H1 (cell line): ENCODE results near the gene FMNL1. TPM values are rescaled to one million over a fixed set of nuclear protein-coding genes. Genes with fewer than 3 reads are reported as not detected.
A peak's percentile ranks its signal among the peaks of the same experiment; 100 is the strongest.

Experiments used
- ASH2L ChIP-seq: fragments of 200-600, 300-600 bp; sonication (generic); IDR thresholded peaks from one replicate; pipeline ENCODE4 v1.7.1; 2017; ENCODE audit warnings: low read length
- CBX8 ChIP-seq: fragments of 300-800, 300-1000 bp; sonication (generic); IDR thresholded peaks from 2 replicates; pipeline ENCODE4 v1.7.1; 2016; ENCODE audit warnings: low read depth, low read length, borderline replicate concordance
- CEBPB ChIP-seq: IDR thresholded peaks from 2 replicates; pipeline ENCODE4 v1.6.1; 2012; ENCODE audit warnings: low read depth, low read length
- CTBP2 ChIP-seq: IDR thresholded peaks from 2 replicates; pipeline ENCODE4 v1.7.0; 2011; ENCODE audit warnings: borderline replicate concordance, mild to moderate bottlenecking, moderate library complexity, mixed read lengths, low read length; ENCODE audit not compliant: insufficient read depth, insufficient read length
- RAD21 ChIP-seq, 2 experiments: IDR thresholded peaks in 1 of 2; conservative IDR thresholded peaks in 1 of 2; 2 replicates each; pipeline ENCODE4 v1.6.1; 2011; ENCODE audit warnings: low read depth in 2 of 2, low read length in 2 of 2, improper control_type of control experiment in 1 of 2, inconsistent platforms in 1 of 2, mild to moderate bottlenecking in 1 of 2, moderate library complexity in 1 of 2
- SRF ChIP-seq: IDR thresholded peaks from 2 replicates; pipeline ENCODE4 v1.6.1; 2011; ENCODE audit warnings: mild to moderate bottlenecking, low read depth, low read length, moderate library complexity
- polyA plus RNA-seq, 7 experiments: library from polyadenylated mRNA; depleted of rRNA in 3 of 7; stranded (reverse) in 5 of 7; unstranded in 2 of 7; fragments of >200 nt in 5 of 7; fragments of 200-250 nt in 2 of 7; gene quantifications; 1 replicate in 5 of 7; 2 replicates in 1 of 7; 4 replicates in 1 of 7; pipeline versions ENCODE4 v1.2.1 to v1.2.3, GENCODE V29; 2011 to 2013; ENCODE audit warnings: missing spikeins in 2 of 7, mixed read lengths in 2 of 7
- total RNA-seq: library from RNA; stranded (reverse); fragmentation: NEBNext Ultra II Directional; extraction: Animal tissue kit (Norgen Biotek cat#: 25700); gene quantifications from 2 replicates; pipeline ENCODE4 v1.2.1, GENCODE V29; 2021

The FMNL1 gene
- total and polyA plus RNA-seq, 2 of the 8 experiments (the other 6 are each of a cell fraction or from before 2014, with no cell fraction given), result 2.5 to 8.6 TPM

DNA sequence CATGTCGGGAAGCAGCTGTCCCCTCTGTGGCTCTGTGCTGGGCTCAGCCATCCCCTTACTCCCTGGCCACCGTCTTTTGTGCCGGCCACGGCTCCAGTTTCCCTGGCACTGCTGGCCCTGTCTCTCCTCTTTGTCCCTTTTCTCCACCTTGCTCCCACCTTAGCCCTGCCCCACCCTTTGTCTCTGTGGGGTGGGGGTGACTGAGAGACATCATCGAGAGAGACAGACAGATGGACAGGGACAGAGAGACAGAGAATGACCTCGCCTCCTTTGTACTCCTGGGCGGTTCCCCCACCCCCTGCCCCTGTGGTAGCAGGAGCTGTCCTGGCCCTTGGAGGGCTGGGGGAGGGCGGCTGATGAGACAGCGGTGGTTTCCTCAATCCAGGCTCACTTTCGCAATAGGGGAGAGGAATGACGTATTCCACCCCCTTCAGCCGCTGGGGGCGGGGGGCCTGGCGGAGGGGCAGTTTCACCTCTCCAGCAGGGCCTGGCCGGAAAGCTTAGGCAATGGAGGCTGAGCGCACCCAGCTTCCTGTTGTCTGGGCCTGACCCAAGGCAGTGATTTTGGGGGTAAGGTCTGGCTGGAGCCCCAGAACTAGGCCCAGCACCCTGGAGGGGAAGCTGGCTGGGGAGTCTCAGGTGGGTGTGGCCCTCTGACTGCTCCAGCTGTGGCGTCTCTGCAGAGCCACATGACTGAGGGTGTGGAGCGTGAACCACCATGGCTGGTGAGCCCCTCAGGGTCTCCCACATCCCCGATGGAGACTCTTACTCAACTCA is 7.3 kb downstream of the FMNL1 start (continued):
- TF ChIP-seq RAD21 (IDR thresholded peaks at IDR 0.05 in 1 of 2, conservative IDR thresholded peaks at IDR 0.05 in 1 of 2; ENCODE audit: low read depth in 2 of 2, low read length in 2 of 2) (no peak), SRF (no peak), CEBPB (peak; percentile 98), CTBP2 (no peak), ASH2L (peak; percentile 51), CBX8 (no peak)
